ENCODE data around the gene PLXNA4. TPM values are rescaled to one million over a fixed set of nuclear protein-coding genes. Genes with fewer than 3 reads are reported as not detected.

The PLXNA4 gene
- total and polyA plus RNA-seq, 9 of the 15 experiments (the other 6 are each of a cell fraction or from before 2014, with no cell fraction given), result under 0.01 to 0.09 TPM; not detected in 7

DNA sequence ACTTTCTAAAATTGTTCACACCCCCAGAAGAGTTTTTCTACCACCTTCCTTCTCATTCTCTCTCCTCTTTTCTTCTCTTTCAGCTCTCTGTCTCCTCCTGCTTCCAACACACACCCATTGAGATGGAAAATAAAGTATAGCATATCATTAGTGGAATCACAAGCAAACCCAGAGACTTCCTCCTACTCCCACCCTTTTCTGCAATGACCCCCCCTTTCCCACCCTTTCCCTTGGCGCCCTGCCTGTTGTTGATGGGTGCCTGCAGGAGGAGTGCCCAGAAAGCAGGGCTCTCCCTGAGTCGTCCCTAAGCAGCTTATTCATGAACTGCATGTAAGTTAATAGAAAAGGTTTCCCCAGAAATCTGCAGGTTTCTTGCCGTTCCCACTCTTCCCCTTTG lies 300.0 kb downstream of the PLXNA4 start:
- ATAC-seq, result no peak
- Histone ChIP-seq H3K4me2 (ENCODE audit: insufficient read depth, low read length) (no peak overlapping the region), H3K4me1 (replicated peaks in 1 of 2; ENCODE audit: control insufficient read depth in 2 of 2, insufficient read depth in 2 of 2, low read length in 2 of 2) (no peaks in the 10 kb centered on the region), H3K9me3 (replicated peaks; ENCODE audit: control insufficient read depth, insufficient read depth, low read depth, low read length) (no peaks in the 10 kb centered on the region), H3K79me2 (ENCODE audit: control insufficient read depth, insufficient read depth, low read length) (no peaks in the 10 kb centered on the region), H3K4me3 (no peak overlapping the region), H3K36me3 (ENCODE audit: control insufficient read depth, insufficient read depth, low read length) (no peaks in the 10 kb centered on the region), H4K20me1 (replicated peaks; ENCODE audit: control insufficient read depth, insufficient read depth, low read length) (peaks cover 3% of the 10 kb centered on the region; the same call in 1 of the 2 replicates), H3K9me1 (ENCODE audit: control insufficient read depth, insufficient read depth, low read length) (no peaks in the 10 kb centered on the region), H2AFZ (ENCODE audit: low read depth, low read length) (no peak overlapping the region), H3K27ac (ENCODE audit: extremely low read depth, low read depth, low read length) (no peak overlapping the region), H3K9ac (ENCODE audit: insufficient read depth in 1 of 2, low read depth in 2 of 2, low read length in 2 of 2) (no peak overlapping the region), H3K27me3 (ENCODE audit: control insufficient read depth in 2 of 2, insufficient read depth in 2 of 2, low read length in 2 of 2) (no peaks in the 10 kb centered on the region)
- in situ Hi-C loops (cut with MboI) (no loop called here), intact Hi-C loops (cut with micrococcal nuclease) (no loop called here)
- no peak for DNase-seq (ENCODE audit: extremely low read depth in 1 of 4, low spot score in 3 of 4)
- ChIA-PET POLR2A (interaction anchor here (0.7 kb wide), 1 partner anchor 82 kb away, joined by 3 read pairs; no protein-coding TSS in a partner anchor), CTCF (ENCODE audit: low intra/inter-chr PET ratio) (no interaction called here)
- no peak for FAIRE-seq
- no TSS peak for BruUV-seq (replicated peaks)
- 0% methylated on average over 3 of the region's 3 CpGs for WGBS (ENCODE audit: insufficient coverage, low coverage, missing lambda C conversion rate)
- TF ChIP-seq, protein P1, sequence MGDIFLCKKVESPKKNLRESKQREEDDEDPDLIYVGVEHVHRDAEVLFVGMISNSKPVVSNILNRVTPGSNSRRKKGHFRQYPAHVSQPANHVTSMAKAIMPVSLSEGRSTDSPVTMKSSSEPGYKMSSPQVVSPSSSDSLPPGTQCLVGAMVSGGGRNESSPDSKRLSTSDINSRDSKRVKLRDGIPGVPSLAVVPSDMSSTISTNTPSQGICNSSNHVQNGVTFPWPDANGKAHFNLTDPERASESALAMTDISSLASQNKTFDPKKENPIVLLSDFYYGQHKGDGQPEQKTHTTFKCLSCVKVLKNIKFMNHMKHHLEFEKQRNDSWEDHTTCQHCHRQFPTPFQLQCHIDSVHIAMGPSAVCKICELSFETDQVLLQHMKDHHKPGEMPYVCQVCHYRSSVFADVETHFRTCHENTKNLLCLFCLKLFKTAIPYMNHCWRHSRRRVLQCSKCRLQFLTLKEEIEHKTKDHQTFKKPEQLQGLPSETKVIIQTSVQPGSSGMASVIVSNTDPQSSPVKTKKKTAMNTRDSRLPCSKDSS (IDR thresholded peaks at IDR 0.05; ENCODE audit: low read depth, partially characterized antibody), result no peak
- TF ChIP-seq MEIS2 (IDR thresholded peaks at IDR 0.05; ENCODE audit: partially characterized antibody) (no peak), NCOA4 (IDR thresholded peaks at IDR 0.05; ENCODE audit: partially characterized antibody) (no peak), SREBF2 (CRISPR knock-in tag; IDR thresholded peaks at IDR 0.05) (no peak), ZNF274 (IDR thresholded peaks at IDR 0.05; ENCODE audit: borderline replicate concordance, low read depth, low read length) (no peak), ZFX (CRISPR knock-in tag; IDR thresholded peaks at IDR 0.05) (no peak), CBX1 (IDR thresholded peaks at IDR 0.05; ENCODE audit: low read depth) (no peak), ZNF253 (CRISPR knock-in tag; conservative IDR thresholded peaks at IDR 0.05) (no peak), EP300 (IDR thresholded peaks at IDR 0.05; ENCODE audit: low read length) (no peak), RBM25 (IDR thresholded peaks at IDR 0.05; ENCODE audit: low read depth, low read length, severe bottlenecking) (no peak), CREM (IDR thresholded peaks at IDR 0.05; ENCODE audit: low read depth) (no peak), CBX5 (IDR thresholded peaks at IDR 0.05; ENCODE audit: borderline replicate concordance, low read depth) (no peak), ZFP36 (IDR thresholded peaks at IDR 0.05; ENCODE audit: low read depth, low read length, partially characterized antibody) (no peak), SRSF3 (IDR thresholded peaks at IDR 0.05; ENCODE audit: insufficient read depth, low read length) (no peak), ZNF583 (CRISPR knock-in tag; IDR thresholded peaks at IDR 0.05) (no peak)
- TF ChIP-seq, protein P2, sequence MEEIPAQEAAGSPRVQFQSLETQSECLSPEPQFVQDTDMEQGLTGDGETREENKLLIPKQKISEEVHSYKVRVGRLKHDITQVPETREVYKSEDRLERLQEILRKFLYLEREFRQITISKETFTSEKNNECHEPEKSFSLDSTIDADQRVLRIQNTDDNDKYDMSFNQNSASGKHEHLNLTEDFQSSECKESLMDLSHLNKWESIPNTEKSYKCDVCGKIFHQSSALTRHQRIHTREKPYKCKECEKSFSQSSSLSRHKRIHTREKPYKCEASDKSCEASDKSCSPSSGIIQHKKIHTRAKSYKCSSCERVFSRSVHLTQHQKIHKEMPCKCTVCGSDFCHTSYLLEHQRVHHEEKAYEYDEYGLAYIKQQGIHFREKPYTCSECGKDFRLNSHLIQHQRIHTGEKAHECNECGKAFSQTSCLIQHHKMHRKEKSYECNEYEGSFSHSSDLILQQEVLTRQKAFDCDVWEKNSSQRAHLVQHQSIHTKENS (CRISPR knock-in tag; IDR thresholded peaks at IDR 0.05), result no peak
- TF ChIP-seq, protein P3, sequence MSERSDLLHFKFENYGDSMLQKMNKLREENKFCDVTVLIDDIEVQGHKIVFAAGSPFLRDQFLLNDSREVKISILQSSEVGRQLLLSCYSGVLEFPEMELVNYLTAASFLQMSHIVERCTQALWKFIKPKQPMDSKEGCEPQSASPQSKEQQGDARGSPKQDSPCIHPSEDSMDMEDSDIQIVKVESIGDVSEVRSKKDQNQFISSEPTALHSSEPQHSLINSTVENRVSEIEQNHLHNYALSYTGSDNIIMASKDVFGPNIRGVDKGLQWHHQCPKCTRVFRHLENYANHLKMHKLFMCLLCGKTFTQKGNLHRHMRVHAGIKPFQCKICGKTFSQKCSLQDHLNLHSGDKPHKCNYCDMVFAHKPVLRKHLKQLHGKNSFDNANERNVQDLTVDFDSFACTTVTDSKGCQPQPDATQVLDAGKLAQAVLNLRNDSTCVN (CRISPR knock-in tag; IDR thresholded peaks at IDR 0.05), result no peak
- TF ChIP-seq, protein P4, sequence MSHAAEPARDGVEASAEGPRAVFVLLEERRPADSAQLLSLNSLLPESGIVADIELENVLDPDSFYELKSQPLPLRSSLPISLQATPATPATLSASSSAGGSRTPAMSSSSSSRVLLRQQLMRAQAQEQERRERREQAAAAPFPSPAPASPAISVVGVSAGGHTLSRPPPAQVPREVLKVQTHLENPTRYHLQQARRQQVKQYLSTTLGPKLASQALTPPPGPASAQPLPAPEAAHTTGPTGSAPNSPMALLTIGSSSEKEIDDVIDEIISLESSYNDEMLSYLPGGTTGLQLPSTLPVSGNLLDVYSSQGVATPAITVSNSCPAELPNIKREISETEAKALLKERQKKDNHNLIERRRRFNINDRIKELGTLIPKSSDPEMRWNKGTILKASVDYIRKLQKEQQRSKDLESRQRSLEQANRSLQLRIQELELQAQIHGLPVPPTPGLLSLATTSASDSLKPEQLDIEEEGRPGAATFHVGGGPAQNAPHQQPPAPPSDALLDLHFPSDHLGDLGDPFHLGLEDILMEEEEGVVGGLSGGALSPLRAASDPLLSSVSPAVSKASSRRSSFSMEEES (CRISPR knock-in tag; IDR thresholded peaks at IDR 0.05), result no peak
- TF ChIP-seq, protein P5, sequence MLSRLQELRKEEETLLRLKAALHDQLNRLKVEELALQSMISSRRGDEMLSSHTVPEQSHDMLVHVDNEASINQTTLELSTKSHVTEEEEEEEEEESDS (CRISPR knock-in tag; IDR thresholded peaks at IDR 0.05), result no peak
